Measurements from ENCODE around the gene CTSW.
A peak's percentile ranks its signal among the peaks of the same experiment; 100 is the strongest.
"Not testable (repeated sequence)": the region's sequence is repeated elsewhere in the genome, so short reads cannot be mapped to it uniquely, and the experiment has no call there.

The CTSW gene

DNA sequence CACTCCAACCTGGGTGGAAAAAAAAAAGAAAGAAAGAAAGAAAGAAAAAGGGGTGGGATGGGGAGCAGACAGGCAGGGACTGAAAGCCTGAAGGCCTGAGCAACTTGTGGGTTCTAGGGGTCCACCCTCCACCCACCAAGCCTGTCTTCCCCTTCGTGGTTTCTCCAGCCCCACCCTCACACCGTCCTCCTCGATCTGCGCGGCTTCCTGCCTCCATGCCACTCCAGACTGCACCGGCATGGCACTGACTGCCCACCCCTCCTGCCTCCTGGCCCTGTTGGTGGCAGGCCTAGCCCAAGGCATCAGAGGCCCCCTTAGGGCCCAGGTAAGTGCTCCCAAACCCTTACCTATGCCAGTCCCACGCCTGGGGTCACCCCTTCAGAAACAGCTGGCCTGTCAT is at the start of gene CTSW:
Gene CTSW, plus strand, starts transcription at position 221 of the 400 bp plus-strand sequence. Its CDS starts 18 bp downstream, at position 239.
- no peaks in the 10 kb centered on the region for H3K27me3 ChIP-seq
- H3K9me3 ChIP-seq: no peaks in the 10 kb centered on the region
- no peak within 1 kb of the TSS for H3K27ac ChIP-seq
- H3K4me1 ChIP-seq (ENCODE audit: control insufficient read depth in 1 of 2, insufficient read depth in 1 of 2, low read depth in 1 of 2, low read length in 1 of 2): peaks cover 5 to 9% of the 10 kb centered on the region in 2 experiments
- H3K4me3 ChIP-seq (ENCODE audit: low read depth in 1 of 2, low read length in 1 of 2): no peak within 1 kb of the TSS
- H3K36me3 ChIP-seq: peaks cover 25% of the 10 kb centered on the region
- TF ChIP-seq CTCF (IDR thresholded peaks at IDR 0.05): no peak

DNA sequence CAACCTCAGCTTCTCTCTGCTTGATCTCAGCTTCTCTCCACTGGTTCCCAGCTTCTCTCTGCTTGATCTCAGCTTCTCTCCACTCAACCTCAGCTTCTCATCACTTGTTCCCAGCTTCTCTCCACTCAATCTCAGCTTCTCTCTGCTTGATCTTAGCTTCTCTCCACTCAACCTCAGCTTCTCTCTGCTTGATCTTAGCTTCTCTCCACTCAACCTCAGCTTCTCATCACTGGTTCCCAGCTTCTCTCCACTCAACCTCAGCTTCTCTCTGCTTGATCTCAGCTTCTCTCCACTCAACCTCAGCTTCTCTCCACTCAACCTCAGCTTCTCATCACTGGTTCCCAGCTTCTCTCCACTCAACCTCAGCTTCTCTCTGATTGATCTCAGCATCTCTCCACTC is 47.4 kb upstream of the CTSW start:
- not testable (repeated sequence) for H3K9me3 ChIP-seq, H3K36me3 ChIP-seq

DNA sequence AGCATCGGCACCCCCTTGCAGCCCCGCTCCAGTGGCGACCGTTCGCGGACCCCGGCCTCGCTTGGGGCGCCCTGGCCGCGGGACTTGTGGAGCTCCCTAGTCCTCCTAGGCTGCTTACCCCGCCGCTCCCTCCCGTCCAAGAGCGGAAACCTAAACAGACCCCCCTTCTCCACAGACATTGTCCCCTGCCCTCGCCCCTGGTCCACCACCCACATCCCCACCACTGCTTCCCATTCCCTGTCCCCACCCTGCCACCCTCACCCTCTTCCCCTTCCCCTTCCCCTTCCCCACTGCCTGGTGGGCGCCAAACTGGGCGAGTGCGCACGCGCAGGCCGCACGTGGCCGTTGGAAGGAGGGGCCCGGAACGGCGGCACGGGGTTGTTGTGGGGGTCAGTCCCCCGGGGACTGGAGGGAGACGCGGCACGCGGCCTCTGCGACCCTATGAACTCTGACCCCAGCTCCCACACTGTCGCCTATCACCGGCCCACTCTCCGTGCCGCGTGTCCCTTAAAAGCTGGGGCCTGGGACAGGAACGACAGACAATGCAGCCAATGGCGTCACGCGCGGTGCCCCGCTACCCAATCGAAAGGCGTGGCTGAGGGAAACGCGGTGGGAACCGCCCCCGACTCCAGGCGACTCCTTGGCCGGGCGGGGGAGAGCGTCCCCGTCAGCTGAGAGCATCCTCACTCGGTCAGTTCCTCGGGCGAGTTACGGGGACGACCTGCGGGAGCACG is 46.2 kb upstream of the CTSW start, which contains the start of gene SNX32:
Gene SNX32, plus strand, starts transcription at position 667 of the 734 bp plus-strand sequence. CDS start 103 bp downstream, outside the sequence.
- Histone ChIP-seq H3K9me3 (no peaks in the 10 kb centered on the region), H3K4me3 (ENCODE audit: low read depth in 1 of 2, low read length in 1 of 2) (peak within 1 kb of the TSS; percentile 49 to 57), H3K27ac (no peak within 1 kb of the TSS), H3K27me3 (peaks cover 34% of the 10 kb centered on the region), H3K4me1 (ENCODE audit: control insufficient read depth in 1 of 2, insufficient read depth in 1 of 2, low read depth in 1 of 2, low read length in 1 of 2) (peaks cover 16 to 17% of the 10 kb centered on the region in 2 experiments), H3K36me3 (no peaks in the 10 kb centered on the region)
- TF ChIP-seq CTCF (IDR thresholded peaks at IDR 0.05): peak; percentile 28

More for the DNA sequence above, 47.4 kb upstream of the CTSW start:
- peaks cover 16 to 17% of the 10 kb centered on the region in 2 experiments for H3K4me1 ChIP-seq (ENCODE audit: control insufficient read depth in 1 of 2, insufficient read depth in 1 of 2, low read depth in 1 of 2, low read length in 1 of 2)
- peaks cover 34% of the 10 kb centered on the region for H3K27me3 ChIP-seq
- H3K4me3 ChIP-seq (ENCODE audit: low read depth in 1 of 2, low read length in 1 of 2); H3K27ac ChIP-seq: not testable (repeated sequence)

- Histone ChIP-seq H3K4me3 (ENCODE audit: low read depth in 1 of 2, low read length in 1 of 2) (peak overlapping the region; percentile 49 to 57), H3K9me3 (no peaks in the 10 kb centered on the region), H3K36me3 (no peaks in the 10 kb centered on the region), H3K27ac (no peak overlapping the region), H3K27me3 (peaks cover 34% of the 10 kb centered on the region), H3K4me1 (ENCODE audit: control insufficient read depth in 1 of 2, insufficient read depth in 1 of 2, low read depth in 1 of 2, low read length in 1 of 2) (peaks cover 16 to 17% of the 10 kb centered on the region in 2 experiments)
- no peak for TF ChIP-seq CTCF (IDR thresholded peaks at IDR 0.05)
Observed at GRCh38 chr11:65834202-65834601, 45.4 kb upstream of the CTSW start.

- no peaks in the 10 kb centered on the region for H3K9me3 ChIP-seq
- H3K4me3 ChIP-seq (ENCODE audit: low read depth in 1 of 2, low read length in 1 of 2): no peak overlapping the region
- H3K27ac ChIP-seq: no peak overlapping the region
- TF ChIP-seq CTCF (IDR thresholded peaks at IDR 0.05): no peak
- H3K36me3 ChIP-seq: no peaks in the 10 kb centered on the region
- no peaks in the 10 kb centered on the region for H3K4me1 ChIP-seq (ENCODE audit: control insufficient read depth in 1 of 2, insufficient read depth in 1 of 2, low read depth in 1 of 2, low read length in 1 of 2)
- H3K27me3 ChIP-seq: no peaks in the 10 kb centered on the region
Observed at GRCh38 chr11:65842144-65842543, 37.5 kb upstream of the CTSW start.

DNA sequence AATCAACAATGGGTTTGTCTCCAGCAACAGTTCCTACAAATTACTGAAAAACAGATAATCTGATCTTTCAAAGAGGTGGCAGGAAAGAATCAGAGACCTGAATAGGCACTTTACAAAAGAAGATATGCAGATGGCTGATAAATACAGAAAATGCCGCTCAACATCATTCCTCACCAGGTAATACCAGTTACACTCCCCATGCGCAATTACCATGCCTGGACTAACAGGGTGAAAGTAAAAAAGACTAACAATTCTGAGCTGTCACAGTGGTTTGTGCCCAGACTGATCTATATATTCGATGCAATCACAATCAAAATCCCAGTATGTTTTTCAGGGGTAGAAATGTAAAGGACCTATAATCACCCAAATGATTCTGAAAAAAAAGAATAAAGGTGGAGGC is 35.8 kb upstream of the CTSW start:
- H3K27me3 ChIP-seq: no peaks in the 10 kb centered on the region
- no peaks in the 10 kb centered on the region for H3K4me1 ChIP-seq (ENCODE audit: control insufficient read depth in 1 of 2, insufficient read depth in 1 of 2, low read depth in 1 of 2, low read length in 1 of 2)
- H3K36me3 ChIP-seq: no peaks in the 10 kb centered on the region
- H3K4me3 ChIP-seq (ENCODE audit: low read depth in 1 of 2, low read length in 1 of 2): no peak overlapping the region
- H3K27ac ChIP-seq: no peak overlapping the region
- TF ChIP-seq CTCF (IDR thresholded peaks at IDR 0.05): no peak
- H3K9me3 ChIP-seq: no peaks in the 10 kb centered on the region
